ENCODE results near the gene RAB11FIP3.

GRCh38 chr16:534135-534534, 108.7 kb downstream of the RAB11FIP3 start:
- TF ChIP-seq CTCF (conservative IDR thresholded peaks at IDR 0.05): no peak
- no peak for TF ChIP-seq ZFX (IDR thresholded peaks at IDR 0.05)

Measured in C4-2B (cell line).